GM23248 (cell line): ENCODE data around the gene RPN1. TPM values are rescaled to one million over a fixed set of nuclear protein-coding genes. Genes with fewer than 3 reads are reported as not detected.

Experiments used
- DNase-seq: peaks from one replicate; pipeline ENCODE4 v3.0.0-alpha.2; 2015
- H2AFZ ChIP-seq: fragments of 200-600 bp; sonication (generic); 2 replicates; pipeline ENCODE4 v1.6.1; 2016; ENCODE audit warnings: antibody characterized with exemption
- H3F3A ChIP-seq: fragments of 200-600 bp; sonication (generic); 2 replicates; pipeline ENCODE4 v1.6.1; 2016; ENCODE audit warnings: mild to moderate bottlenecking, antibody characterized with exemption, mixed run types; ENCODE audit not compliant: insufficient read depth
- H3K27ac ChIP-seq: fragments of 200-600 bp; sonication (generic); 2 replicates; pipeline ENCODE4 v1.5.1; 2016; ENCODE audit warnings: mild to moderate bottlenecking
- H3K27me3 ChIP-seq: fragments of 200-600 bp; sonication (generic); replicated peaks from 2 replicates; pipeline ENCODE4 v1.6.1; 2016; ENCODE audit warnings: mild to moderate bottlenecking; ENCODE audit not compliant: insufficient read depth
- H3K36me3 ChIP-seq: fragments of 200-600 bp; sonication (generic); 2 replicates; pipeline ENCODE4 v1.6.1; 2016; ENCODE audit warnings: low read depth, mild to moderate bottlenecking
- H3K4me1 ChIP-seq: fragments of 200-600 bp; sonication (generic); 2 replicates; pipeline ENCODE4 v1.6.1; 2016; ENCODE audit warnings: mild to moderate bottlenecking; ENCODE audit not compliant: insufficient read depth
- H3K4me2 ChIP-seq: fragments of 200-600 bp; sonication (generic); one replicate; pipeline ENCODE4 v1.6.1; 2016; ENCODE audit warnings: mild to moderate bottlenecking; ENCODE audit not compliant: unreplicated experiment
- H3K4me3 ChIP-seq: fragments of 200-600 bp; sonication (generic); 2 replicates; pipeline ENCODE4 v1.5.1; 2016; ENCODE audit warnings: mild to moderate bottlenecking
- H3K79me2 ChIP-seq: fragments of 200-600 bp; sonication (generic); 2 replicates; pipeline ENCODE4 v1.6.1; 2016; ENCODE audit warnings: mild to moderate bottlenecking; ENCODE audit not compliant: insufficient read depth
- H3K9ac ChIP-seq: fragments of 200-600 bp; sonication (generic); 2 replicates; pipeline ENCODE4 v1.6.1; 2016; ENCODE audit warnings: mild to moderate bottlenecking
- H3K9me2 ChIP-seq: fragments of 200-600 bp; sonication (generic); 2 replicates; pipeline ENCODE4 v1.6.1; 2016; ENCODE audit warnings: mixed run types, mild to moderate bottlenecking, moderate library complexity; ENCODE audit not compliant: insufficient read depth
- H3K9me3 ChIP-seq: fragments of 200-600 bp; sonication (generic); one replicate; pipeline ENCODE4 v1.6.1; 2017; ENCODE audit warnings: low read depth
- H4K20me1 ChIP-seq: fragments of 200-600 bp; sonication (generic); 2 replicates; pipeline ENCODE4 v1.6.0; 2016; ENCODE audit not compliant: insufficient read depth
- EZH2 ChIP-seq: fragments of 200-600 bp; sonication (generic); IDR thresholded peaks from 2 replicates; pipeline ENCODE4 v1.6.1; 2018; ENCODE audit warnings: antibody characterized with exemption, mild to moderate bottlenecking; ENCODE audit not compliant: insufficient read depth, poor library complexity, severe bottlenecking
- EZH2phosphoT487 ChIP-seq: fragments of 200-600 bp; sonication (generic); IDR thresholded peaks from 2 replicates; pipeline ENCODE4 v1.6.1; 2018; ENCODE audit warnings: antibody characterized with exemption, moderate library complexity, mild to moderate bottlenecking, low read depth; ENCODE audit not compliant: insufficient read depth
- WGBS, 2 experiments: methylation state at CpG; one replicate each; pipeline ENCODE4 v1.1.6; 2015 to 2017; ENCODE audit warnings: low lambda C conversion rate in 2 of 2, low coverage in 1 of 2; ENCODE audit errors: missing lambda C conversion rate in 2 of 2; 5-methylcytosine and 5-hydroxymethylcytosine counted together
- in situ Hi-C: fragments of 300-500 bp; cut with MboI; formaldehyde crosslinking; loops from 2 replicates; pipeline ENCODE4 v1.15.0; 2020
- polyA plus RNA-seq: library from polyadenylated mRNA; unstranded; fragments of >200 nt; fragmentation: Nextera tagmentation; extraction: Ambion mirVana; gene quantifications from 2 replicates; pipeline ENCODE4 v1.2.1, GENCODE V29; 2016
- total RNA-seq: library from RNA; depleted of rRNA; stranded (reverse); fragments of >200 nt; shearing (Covaris generic); gene quantifications from 2 replicates; pipeline ENCODE4 v1.2.3, GENCODE V29; 2014

Gene RPN1
- total and polyA plus RNA-seq, 2 experiments from 2014 or later = 330 to 393 TPM

GRCh38 chr3:128625409-128625945 lies 25.1 kb downstream of the RPN1 start:
- Histone ChIP-seq H4K20me1 (no peaks in the 10 kb centered on the region), H3K9ac (no peak overlapping the region), H3K27me3 (no peaks in the 10 kb centered on the region), H3K36me3 (peaks cover 54% of the 10 kb centered on the region), H3K4me3 (no peak overlapping the region), H2AFZ (no peak overlapping the region), H3K4me1 (no peaks in the 10 kb centered on the region), H3K9me2 (no peaks in the 10 kb centered on the region), H3F3A (peaks cover 12% of the 10 kb centered on the region), H3K4me2 (no peak overlapping the region), H3K27ac (no peak overlapping the region), H3K9me3 (no peaks in the 10 kb centered on the region), H3K79me2 (peaks cover 100% of the 10 kb centered on the region)
- no peak for TF ChIP-seq EZH2
- TF ChIP-seq EZH2phosphoT487 = no peak
- WGBS, 2 experiments = 92 to 94% methylated on average over 11 of the region's 11 CpGs
- in situ Hi-C loops = no loop called here
- DNase-seq = no peak

GRCh38 chr3:128624526-128625138 lies 26.0 kb downstream of the RPN1 start:
- Histone ChIP-seq H3K27me3 (no peaks in the 10 kb centered on the region), H2AFZ (no peak overlapping the region), H3K9me3 (no peaks in the 10 kb centered on the region), H3K36me3 (peaks cover 46% of the 10 kb centered on the region), H3K79me2 (peaks cover 96% of the 10 kb centered on the region), H3K4me3 (no peak overlapping the region), H3K9ac (no peak overlapping the region), H3K4me2 (no peak overlapping the region), H4K20me1 (no peaks in the 10 kb centered on the region), H3K27ac (no peak overlapping the region), H3K9me2 (no peaks in the 10 kb centered on the region), H3K4me1 (peaks cover 8% of the 10 kb centered on the region), H3F3A (peaks cover 21% of the 10 kb centered on the region)
- no peak for DNase-seq
- in situ Hi-C loops = no loop called here
- TF ChIP-seq EZH2phosphoT487 (no peak), EZH2 (no peak)
- 79 to 80% methylated on average over 11 of the region's 11 CpGs for WGBS, 2 experiments

DNA sequence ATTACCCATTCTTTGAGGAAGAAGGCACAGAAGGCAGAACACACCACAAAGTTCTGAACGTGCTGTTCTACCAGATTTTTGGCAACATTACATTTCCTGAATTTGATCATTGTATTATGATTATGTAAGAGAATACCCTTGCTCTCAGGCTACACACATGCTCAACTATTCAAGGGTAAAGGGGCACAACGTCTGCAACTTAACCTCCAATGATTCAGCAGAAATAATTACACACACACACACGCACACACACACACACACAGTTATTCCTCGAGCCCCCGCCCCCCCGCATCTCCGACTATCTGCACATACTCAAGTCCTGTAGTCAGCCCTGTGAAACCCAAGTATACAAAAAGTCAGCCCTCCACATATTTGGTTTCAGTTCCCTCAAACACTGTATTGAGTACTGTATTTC lies 26.8 kb downstream of the RPN1 start:
- TF ChIP-seq EZH2phosphoT487 (no peak), EZH2 (no peak)
- peaks cover 28% of the 10 kb centered on the region for H3F3A ChIP-seq
- peaks cover 43% of the 10 kb centered on the region for H3K36me3 ChIP-seq
- no peak overlapping the region for H3K4me2 ChIP-seq
- DNase-seq = peak; percentile 47
- peaks cover 16% of the 10 kb centered on the region for H3K4me1 ChIP-seq
- no peak overlapping the region for H3K9ac ChIP-seq
- H2AFZ ChIP-seq = no peak overlapping the region
- no peaks in the 10 kb centered on the region for H3K9me3 ChIP-seq
- H4K20me1 ChIP-seq = no peaks in the 10 kb centered on the region
- no peaks in the 10 kb centered on the region for H3K27me3 ChIP-seq
- H3K4me3 ChIP-seq = no peak overlapping the region
- no peaks in the 10 kb centered on the region for H3K9me2 ChIP-seq
- peaks cover 94% of the 10 kb centered on the region for H3K79me2 ChIP-seq
- 50 to 56% methylated on average over 6 to 7 of the region's 7 CpGs for WGBS, 2 experiments
- H3K27ac ChIP-seq = no peak overlapping the region
- in situ Hi-C loops = no loop called here

- Histone ChIP-seq H3K36me3 (peaks cover 42% of the 10 kb centered on the region), H3K27me3 (no peaks in the 10 kb centered on the region), H3K9ac (no peak overlapping the region), H3F3A (peaks cover 34% of the 10 kb centered on the region), H2AFZ (no peak overlapping the region), H3K9me2 (no peaks in the 10 kb centered on the region), H3K4me2 (no peak overlapping the region), H4K20me1 (no peaks in the 10 kb centered on the region), H3K27ac (no peak overlapping the region), H3K79me2 (peaks cover 88% of the 10 kb centered on the region), H3K4me3 (no peak overlapping the region), H3K9me3 (no peaks in the 10 kb centered on the region), H3K4me1 (peaks cover 21% of the 10 kb centered on the region)
- TF ChIP-seq EZH2phosphoT487 (no peak), EZH2 (no peak)
- no peak for DNase-seq
- in situ Hi-C loops = no loop called here
- 88 to 93% methylated on average over 9 of the region's 9 CpGs for WGBS, 2 experiments
These were observed 28.7 kb downstream of the RPN1 start for GRCh38 chr3:128621931-128622330.

- H3K9ac ChIP-seq = no peak overlapping the region
- no peaks in the 10 kb centered on the region for H3K9me3 ChIP-seq
- 80 to 85% methylated on average over 6 of the region's 6 CpGs for WGBS, 2 experiments
- H3F3A ChIP-seq = peaks cover 34% of the 10 kb centered on the region
- H3K27me3 ChIP-seq = no peaks in the 10 kb centered on the region
- TF ChIP-seq EZH2phosphoT487 (no peak), EZH2 (no peak)
- no peaks in the 10 kb centered on the region for H3K9me2 ChIP-seq
- peaks cover 21% of the 10 kb centered on the region for H3K4me1 ChIP-seq
- no peak overlapping the region for H3K4me2 ChIP-seq
- in situ Hi-C loops = no loop called here
- H3K27ac ChIP-seq = no peak overlapping the region
- DNase-seq = no peak
- H2AFZ ChIP-seq = no peak overlapping the region
- H3K36me3 ChIP-seq = peaks cover 36% of the 10 kb centered on the region
- no peaks in the 10 kb centered on the region for H4K20me1 ChIP-seq
- peaks cover 87% of the 10 kb centered on the region for H3K79me2 ChIP-seq
- H3K4me3 ChIP-seq = no peak overlapping the region
These were observed 29.4 kb downstream of the RPN1 start for GRCh38 chr3:128621234-128621633.
